Breast epithelium (tissue), 4 donors: ENCODE measurements around the gene CYP4F11. TPM values are rescaled to one million over a fixed set of nuclear protein-coding genes. Genes with fewer than 3 reads are reported as not detected.
"Not testable (repeated sequence)": the region's sequence is repeated elsewhere in the genome, so short reads cannot be mapped to it uniquely, and the experiment has no call there.

Source experiments
- DNase-seq, 2 donors: peaks; one replicate each; pipeline ENCODE4 v3.0.0-alpha.2; 2019; ENCODE audit warnings: low spot score in 2 of 2
- H3K27ac ChIP-seq, 2 donors: fragments of 200-600 bp; sonication (generic) in 1 of 2; one replicate each; pipeline ENCODE4 v1.5.1; 2016 to 2019; ENCODE audit warnings: mild to moderate bottlenecking in 1 of 2
- H3K27me3 ChIP-seq, 2 donors: fragments of 200-600 bp; sonication (generic) in 1 of 2; one replicate each; pipeline versions ENCODE4 v1.5.1 to v1.6.0; 2017 to 2019; ENCODE audit warnings: control low read depth in 1 of 2, mild to moderate bottlenecking in 1 of 2
- H3K36me3 ChIP-seq: fragments of 200-600 bp; one replicate; pipeline ENCODE4 v1.5.1; 2019
- H3K4me1 ChIP-seq, 2 donors: fragments of 200-600 bp; sonication (generic); one replicate each; pipeline ENCODE4 v1.5.1; 2016 to 2019; ENCODE audit warnings: control low read depth in 1 of 2
- H3K4me3 ChIP-seq, 3 donors: fragments of 200-600 bp; sonication (generic); 1 replicate in 2 of 3; 2 replicates in 1 of 3; pipeline ENCODE4 v1.5.1; 2016 to 2019; ENCODE audit warnings: mild to moderate bottlenecking in 3 of 3, moderate library complexity in 2 of 3
- H3K9me3 ChIP-seq, 2 donors: fragments of 200-600 bp; sonication (generic) in 1 of 2; one replicate each; pipeline ENCODE4 v1.5.1; 2016 to 2019; ENCODE audit warnings: control low read depth in 1 of 2
- CTCF ChIP-seq, 3 donors: fragments of 450-650 bp; IDR thresholded peaks; one replicate each; pipeline ENCODE4 v1.5.1; 2016 to 2017; ENCODE audit warnings: antibody characterized with exemption in 3 of 3, mild to moderate bottlenecking in 3 of 3, moderate library complexity in 3 of 3
- POLR2A ChIP-seq: fragments of 450-650 bp; IDR thresholded peaks from one replicate; pipeline ENCODE4 v1.6.1; 2016; ENCODE audit warnings: antibody characterized with exemption, mild to moderate bottlenecking, moderate library complexity
- POLR2AphosphoS5 ChIP-seq, 3 donors: sonication (generic); formaldehyde crosslinking; IDR thresholded peaks; one replicate each; pipeline ENCODE4 v1.6.1; 2017; ENCODE audit warnings: antibody characterized with exemption in 3 of 3
- intact Hi-C: fragments of 100-400 bp; cut with DNase I; formaldehyde crosslinking; loops from one replicate; pipeline ENCODE4 v1.15.1; 2023; ENCODE audit warnings: low total_unique reads
- total RNA-seq, 3 donors: library from RNA; depleted of rRNA; stranded (reverse); fragments of >200 nt; gene quantifications; one replicate each; pipeline ENCODE4 v1.1.0, GENCODE V29; 2016

CYP4F11 gene
- total RNA-seq, 3 donors from 2014 or later = 0.16 to 8.8 (median 3.1) TPM

GRCh38 chr19:15895876-15896430 lies 38.4 kb downstream of the CYP4F11 start:
- Histone ChIP-seq H3K36me3 (no peaks in the 10 kb centered on the region), H3K4me1 (no peaks in the 10 kb centered on the region), H3K9me3 (no peaks in the 10 kb centered on the region), H3K27me3 (peaks cover 0 to 12% of the 10 kb centered on the region in 2 donors), H3K4me3 (no peak overlapping the region), H3K27ac (no peak overlapping the region)
- no peak for DNase-seq
- intact Hi-C loops = no loop called here
- TF ChIP-seq POLR2AphosphoS5 (IDR thresholded peaks at IDR 0.05) = no peak
- TF ChIP-seq POLR2A = no peak
- no peak for TF ChIP-seq CTCF (IDR thresholded peaks at IDR 0.05)

- no peak for DNase-seq
- H3K4me1 ChIP-seq = no peaks in the 10 kb centered on the region
- H3K9me3 ChIP-seq = no peaks in the 10 kb centered on the region
- intact Hi-C loops = no loop called here
- TF ChIP-seq POLR2A (no peak), CTCF (IDR thresholded peaks at IDR 0.05) (no peak), POLR2AphosphoS5 (IDR thresholded peaks at IDR 0.05) (no peak)
- H3K36me3 ChIP-seq = no peaks in the 10 kb centered on the region
- H3K27me3 ChIP-seq = peaks cover 0 to 12% of the 10 kb centered on the region in 2 donors
- H3K27ac ChIP-seq = no peak overlapping the region
- H3K4me3 ChIP-seq = no peak overlapping the region
These were observed 40.0 kb downstream of the CYP4F11 start for GRCh38 chr19:15894359-15894758.

GRCh38 chr19:15893477-15893876 lies 40.9 kb downstream of the CYP4F11 start:
- H3K4me3 ChIP-seq = no peak overlapping the region
- H3K36me3 ChIP-seq = no peaks in the 10 kb centered on the region
- intact Hi-C loops = no loop called here
- no peak for DNase-seq
- no peak for TF ChIP-seq CTCF (IDR thresholded peaks at IDR 0.05)
- no peak for TF ChIP-seq POLR2A
- no peak for TF ChIP-seq POLR2AphosphoS5 (IDR thresholded peaks at IDR 0.05)
- H3K9me3 ChIP-seq = no peaks in the 10 kb centered on the region
- no peaks in the 10 kb centered on the region for H3K4me1 ChIP-seq
- H3K27ac ChIP-seq = no peak overlapping the region
- H3K27me3 ChIP-seq = peaks cover 0 to 10% of the 10 kb centered on the region in 2 donors

GRCh38 chr19:15892012-15892411 lies 42.3 kb downstream of the CYP4F11 start:
- H3K4me1 ChIP-seq = no peaks in the 10 kb centered on the region

GRCh38 chr19:15891434-15891833 lies 42.9 kb downstream of the CYP4F11 start:
- Histone ChIP-seq H3K4me3 (no peak overlapping the region), H3K27ac (no peak overlapping the region), H3K4me1 (no peaks in the 10 kb centered on the region), H3K9me3 (no peaks in the 10 kb centered on the region), H3K36me3 (no peaks in the 10 kb centered on the region), H3K27me3 (peaks cover 0 to 4% of the 10 kb centered on the region in 2 donors)
- no peak for DNase-seq
- TF ChIP-seq POLR2AphosphoS5 (IDR thresholded peaks at IDR 0.05) = no peak
- TF ChIP-seq POLR2A = no peak
- TF ChIP-seq CTCF (IDR thresholded peaks at IDR 0.05) = no peak
- intact Hi-C loops = no loop called here

More at GRCh38 chr19:15892012-15892411, 42.3 kb downstream of the CYP4F11 start:
- Histone ChIP-seq H3K27me3 (peaks cover 0 to 4% of the 10 kb centered on the region in 2 donors), H3K36me3 (no peaks in the 10 kb centered on the region), H3K4me3 (no peak overlapping the region), H3K27ac (no peak overlapping the region), H3K9me3 (no peaks in the 10 kb centered on the region)
- DNase-seq = no peak
- intact Hi-C loops = no loop called here
- no peak for TF ChIP-seq CTCF (IDR thresholded peaks at IDR 0.05)
- TF ChIP-seq POLR2AphosphoS5 (IDR thresholded peaks at IDR 0.05) = no peak
- TF ChIP-seq POLR2A = no peak

GRCh38 chr19:15889339-15889738 lies 45.0 kb downstream of the CYP4F11 start:
- H3K9me3 ChIP-seq, H3K27ac ChIP-seq, H3K27me3 ChIP-seq, H3K36me3 ChIP-seq, H3K4me1 ChIP-seq, DNase-seq, H3K4me3 ChIP-seq, intact Hi-C loops: not testable (repeated sequence)
